Spinal cord (tissue), 10 donors: ENCODE results near the gene MAN2A2. TPM values are rescaled to one million over a fixed set of nuclear protein-coding genes. Genes with fewer than 3 reads are reported as not detected.
"Not testable (repeated sequence)": the region's sequence is repeated elsewhere in the genome, so short reads cannot be mapped to it uniquely, and the experiment has no call there.

Experiments used
- DNase-seq, 6 donors: peaks; one replicate each; pipeline versions ENCODE4 v3.0.0 to v3.0.0-alpha.2; 2013 to 2015; ENCODE audit warnings: low spot score in 6 of 6, low read depth in 4 of 6
- H3K27ac ChIP-seq: one replicate; pipeline ENCODE4 v1.5.1; 2013; ENCODE audit warnings: low read depth, low read length, control low read depth
- H3K27me3 ChIP-seq: one replicate; pipeline ENCODE4 v1.6.1; 2013; ENCODE audit warnings: low read length; ENCODE audit not compliant: control insufficient read depth, insufficient read depth
- H3K36me3 ChIP-seq: one replicate; pipeline ENCODE4 v1.6.1; 2013; ENCODE audit warnings: low read length; ENCODE audit not compliant: control insufficient read depth, insufficient read depth
- H3K4me1 ChIP-seq: one replicate; pipeline ENCODE4 v1.6.1; 2013; ENCODE audit warnings: low read length; ENCODE audit not compliant: control insufficient read depth, insufficient read depth
- H3K4me3 ChIP-seq: one replicate; pipeline ENCODE4 v1.5.1; 2013; ENCODE audit warnings: low read depth, low read length, control low read depth
- H3K9me3 ChIP-seq: one replicate; pipeline ENCODE4 v1.6.1; 2013; ENCODE audit warnings: low read length; ENCODE audit not compliant: control insufficient read depth, insufficient read depth
- WGBS: methylation state at CpG from one replicate; pipeline ENCODE4 v1.1.5; 2013; ENCODE audit warnings: missing lambda C conversion rate; ENCODE audit not compliant: insufficient coverage; 5-methylcytosine and 5-hydroxymethylcytosine counted together
- polyA plus RNA-seq, 2 donors: library from polyadenylated mRNA; unstranded; fragments of 120-200 nt; gene quantifications; one replicate each; pipeline ENCODE4 v1.2.1, GENCODE V29; 2013; ENCODE audit not compliant: insufficient read length in 2 of 2
- total RNA-seq, 2 donors: library from RNA; depleted of rRNA in 1 of 2; stranded (reverse); fragments of 120-200 nt in 1 of 2; fragments of >200 nt in 1 of 2; gene quantifications; one replicate each; pipeline versions ENCODE4 v1.2.3 to v1.2.4, GENCODE V29; 2013 to 2014
- donor health status: healthy.

Gene MAN2A2
- total and polyA plus RNA-seq, 4 donors: 25.3 to 128 (median 81.2) TPM

- H3K4me3 ChIP-seq, H3K9me3 ChIP-seq, H3K27me3 ChIP-seq, H3K27ac ChIP-seq, DNase-seq: not testable (repeated sequence)
- peaks cover 31% of the 10 kb centered on the region for H3K4me1 ChIP-seq
- H3K36me3 ChIP-seq: peaks cover 96% of the 10 kb centered on the region
- WGBS: 79% methylated on average over 8 of the region's 11 CpGs
These were observed 6.3 kb downstream of the MAN2A2 start for GRCh38 chr15:90909449-90909848.

- Histone ChIP-seq H3K27ac (no peak overlapping the region), H3K4me3 (no peak overlapping the region)
- 90% methylated on average over 8 of the region's 8 CpGs for WGBS
These were observed 6.9 kb downstream of the MAN2A2 start for GRCh38 chr15:90909976-90910375.

GRCh38 chr15:90910441-90911301, 7.6 kb downstream of the MAN2A2 start:
- Histone ChIP-seq H3K27me3 (no peaks in the 10 kb centered on the region), H3K9me3 (no peaks in the 10 kb centered on the region), H3K36me3 (peaks cover 96% of the 10 kb centered on the region), H3K4me3 (no peak overlapping the region), H3K27ac (no peak overlapping the region), H3K4me1 (peaks cover 18% of the 10 kb centered on the region)
- DNase-seq: no peak
- 96% methylated on average over 16 of the region's 24 CpGs for WGBS

More at GRCh38 chr15:90909976-90910375, 6.9 kb downstream of the MAN2A2 start:
- no peak for DNase-seq
- H3K36me3 ChIP-seq: peaks cover 96% of the 10 kb centered on the region
- peaks cover 25% of the 10 kb centered on the region for H3K4me1 ChIP-seq
- H3K27me3 ChIP-seq: no peaks in the 10 kb centered on the region
- H3K9me3 ChIP-seq: no peaks in the 10 kb centered on the region

GRCh38 chr15:90911302-90911623, 8.2 kb downstream of the MAN2A2 start:
- H3K9me3 ChIP-seq: no peaks in the 10 kb centered on the region
- no peak overlapping the region for H3K27ac ChIP-seq
- DNase-seq: no peak
- H3K27me3 ChIP-seq: no peaks in the 10 kb centered on the region
- H3K4me1 ChIP-seq: peaks cover 13% of the 10 kb centered on the region
- H3K4me3 ChIP-seq: no peak overlapping the region
- peaks cover 96% of the 10 kb centered on the region for H3K36me3 ChIP-seq
- WGBS: 95% methylated on average over 17 of the region's 19 CpGs

GRCh38 chr15:90911906-90912769, 9.0 kb downstream of the MAN2A2 start:
- DNase-seq: no peak

GRCh38 chr15:90912770-90913075, 9.6 kb downstream of the MAN2A2 start:
- WGBS: 88% methylated on average over 7 of the region's 7 CpGs
- H3K36me3 ChIP-seq: peaks cover 96% of the 10 kb centered on the region
- H3K27ac ChIP-seq: no peak overlapping the region
- no peak overlapping the region for H3K4me3 ChIP-seq
- H3K4me1 ChIP-seq: no peaks in the 10 kb centered on the region
- H3K9me3 ChIP-seq: no peaks in the 10 kb centered on the region
- H3K27me3 ChIP-seq: no peaks in the 10 kb centered on the region
- no peak for DNase-seq

More at GRCh38 chr15:90911906-90912769, 9.0 kb downstream of the MAN2A2 start:
- Histone ChIP-seq H3K4me3 (no peak overlapping the region), H3K27me3 (no peaks in the 10 kb centered on the region), H3K36me3 (peaks cover 96% of the 10 kb centered on the region), H3K9me3 (no peaks in the 10 kb centered on the region), H3K4me1 (peaks cover 4% of the 10 kb centered on the region), H3K27ac (no peak overlapping the region)
- WGBS: 95% methylated on average over 30 of the region's 30 CpGs

- no peak overlapping the region for H3K27ac ChIP-seq
- H3K9me3 ChIP-seq: no peaks in the 10 kb centered on the region
- DNase-seq: no peak
- H3K36me3 ChIP-seq: peaks cover 99% of the 10 kb centered on the region
- H3K4me1 ChIP-seq: no peaks in the 10 kb centered on the region
- no peaks in the 10 kb centered on the region for H3K27me3 ChIP-seq
- 88% methylated on average over 8 of the region's 12 CpGs for WGBS
- no peak overlapping the region for H3K4me3 ChIP-seq
These were observed 10.4 kb downstream of the MAN2A2 start for GRCh38 chr15:90913398-90913944.

- no peak overlapping the region for H3K27ac ChIP-seq
- no peaks in the 10 kb centered on the region for H3K9me3 ChIP-seq
- H3K4me3 ChIP-seq: no peak overlapping the region
- peaks cover 100% of the 10 kb centered on the region for H3K36me3 ChIP-seq
- H3K4me1 ChIP-seq: no peaks in the 10 kb centered on the region
- no peak for DNase-seq
- WGBS: 98% methylated on average over 19 of the region's 22 CpGs
- H3K27me3 ChIP-seq: no peaks in the 10 kb centered on the region
These were observed 11.4 kb downstream of the MAN2A2 start for GRCh38 chr15:90914305-90915080.

GRCh38 chr15:90915216-90915807, 12.2 kb downstream of the MAN2A2 start:
- WGBS: 88% methylated on average over 4 of the region's 7 CpGs
- Histone ChIP-seq H3K36me3 (peaks cover 100% of the 10 kb centered on the region), H3K27me3 (no peaks in the 10 kb centered on the region), H3K4me1 (no peaks in the 10 kb centered on the region), H3K4me3 (no peak overlapping the region), H3K9me3 (no peaks in the 10 kb centered on the region), H3K27ac (no peak overlapping the region)
- no peak for DNase-seq
